Skin epidermis (tissue), 12 donors: ENCODE measurements around the gene NALCN.

Source experiments
- H3K27ac ChIP-seq, 21 experiments: fragments of 200-600 bp; sonication (generic) in 11 of 21; one replicate each; pipeline ENCODE4 v1.5.0; 2020; ENCODE audit warnings: mild to moderate bottlenecking in 3 of 21, inconsistent platforms in 2 of 21, moderate library complexity in 2 of 21
- H3K4me3 ChIP-seq, 7 experiments: fragments of 200-600 bp; sonication (generic) in 2 of 7; one replicate each; pipeline ENCODE4 v1.5.0; 2020; ENCODE audit warnings: inconsistent platforms in 2 of 7, mild to moderate bottlenecking in 2 of 7, moderate library complexity in 1 of 7

NALCN gene

GRCh38 chr13:101007245-101007644 lies 409.1 kb downstream of the NALCN start:
- H3K27ac ChIP-seq, result no peak overlapping the region
- H3K4me3 ChIP-seq, result no peak overlapping the region
